Uterus (tissue), 4 donors: Measurements from ENCODE around the gene BLMH. TPM values are rescaled to one million over a fixed set of nuclear protein-coding genes. Genes with fewer than 3 reads are reported as not detected.

Experiments used
- DNase-seq, 2 donors: peaks; one replicate each; pipeline ENCODE4 v3.0.0-alpha.2; 2019 to 2020
- H3K27ac ChIP-seq, 2 donors: fragments of 200-600 bp; sonication (generic); 1 replicate in 1 of 2; 2 replicates in 1 of 2; pipeline ENCODE4 v1.5.1; 2016 to 2018
- H3K27me3 ChIP-seq, 2 donors: fragments of 200-600 bp; sonication (generic); one replicate each; pipeline ENCODE4 v1.5.1; 2018 to 2019; ENCODE audit warnings: control low read depth in 1 of 2
- H3K36me3 ChIP-seq, 2 donors: fragments of 200-600 bp; sonication (generic); one replicate each; pipeline ENCODE4 v1.5.1; 2019; ENCODE audit warnings: control low read depth in 1 of 2
- H3K4me1 ChIP-seq, 2 donors: fragments of 200-600 bp; sonication (generic); one replicate each; pipeline ENCODE4 v1.5.1; 2018 to 2019; ENCODE audit warnings: control low read depth in 1 of 2
- H3K4me3 ChIP-seq, 2 donors: fragments of 200-600 bp; sonication (generic); 1 replicate in 1 of 2; 2 replicates in 1 of 2; pipeline ENCODE4 v1.5.1; 2018 to 2019; ENCODE audit warnings: mild to moderate bottlenecking in 1 of 2
- H3K9me3 ChIP-seq, 2 donors: fragments of 200-600 bp; sonication (generic); one replicate each; pipeline ENCODE4 v1.5.1; 2019; ENCODE audit warnings: control low read depth in 1 of 2
- CTCF ChIP-seq, 4 experiments: fragments of 200-600 bp in 2 of 4; fragments of 450-650 bp in 2 of 4; sonication (generic) in 2 of 4; IDR thresholded peaks; one replicate each; pipeline ENCODE4 v1.5.1; 2016 to 2019; ENCODE audit warnings: antibody characterized with exemption in 4 of 4, mild to moderate bottlenecking in 2 of 4, moderate library complexity in 1 of 4
- POLR2A ChIP-seq, 2 donors: fragments of 450-650 bp; IDR thresholded peaks; one replicate each; pipeline ENCODE4 v1.6.1; 2016; ENCODE audit warnings: antibody characterized with exemption in 2 of 2, mild to moderate bottlenecking in 1 of 2, moderate library complexity in 1 of 2
- intact Hi-C: fragments of 100-400 bp; cut with DNase I; formaldehyde crosslinking; loops from one replicate; pipeline ENCODE4 v1.15.1; 2023; ENCODE audit warnings: low total_unique reads
- total RNA-seq, 4 donors: library from RNA; depleted of rRNA in 3 of 4; stranded (reverse); fragments of >200 nt in 3 of 4; gene quantifications; one replicate each; pipeline versions ENCODE4 v1.1.0 to v1.2.4, GENCODE V29; 2014 to 2023
- donor health status: DM: yes; HTN: yes; CAD: no.

Gene BLMH
- total RNA-seq, 4 donors from 2014 or later: 13.6 to 68.8 (median 33.3) TPM

DNA sequence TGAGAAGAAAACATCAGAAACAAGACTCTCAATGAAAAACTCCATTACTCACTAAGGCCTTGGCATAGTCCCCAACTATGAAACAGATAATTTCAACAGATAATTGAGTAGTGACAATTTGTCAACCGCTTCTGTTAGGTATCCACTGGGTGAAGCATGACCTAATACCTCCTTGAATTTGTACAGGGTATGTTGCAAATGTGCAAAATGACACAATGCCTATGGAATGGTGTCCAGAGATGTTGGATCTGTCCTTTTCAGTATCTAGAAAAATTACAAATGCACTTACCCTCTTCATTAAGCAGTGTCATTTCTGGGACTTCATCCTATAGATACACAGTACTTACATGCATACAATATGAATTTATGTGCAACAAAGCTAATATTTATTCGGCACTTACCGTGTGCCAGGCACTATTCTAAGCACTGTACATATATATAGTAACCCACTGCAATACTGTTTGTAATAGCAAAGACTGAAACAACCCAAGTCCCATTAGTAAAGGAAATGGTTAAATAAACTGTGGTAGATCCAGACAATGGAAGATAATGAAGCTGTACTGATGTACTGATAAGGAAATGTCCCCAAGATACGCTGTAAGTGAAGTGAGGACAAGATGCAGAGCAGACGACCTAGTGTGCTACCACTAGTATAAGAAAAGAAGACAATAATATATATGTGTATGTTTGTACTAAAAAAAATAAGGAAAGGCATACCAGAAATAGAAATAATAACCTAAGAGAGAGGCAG lies 34.8 kb downstream of the BLMH start:
- intact Hi-C loops: no loop called here
- TF ChIP-seq POLR2A (IDR thresholded peaks at IDR 0.05): no peak
- TF ChIP-seq CTCF (IDR thresholded peaks at IDR 0.05): no peak
- Histone ChIP-seq H3K4me1 (no peaks in the 10 kb centered on the region), H3K4me3 (no peak overlapping the region), H3K27ac (no peak overlapping the region), H3K9me3 (no peaks in the 10 kb centered on the region), H3K36me3 (no peaks in the 10 kb centered on the region), H3K27me3 (no peaks in the 10 kb centered on the region)
- DNase-seq: no peak

DNA sequence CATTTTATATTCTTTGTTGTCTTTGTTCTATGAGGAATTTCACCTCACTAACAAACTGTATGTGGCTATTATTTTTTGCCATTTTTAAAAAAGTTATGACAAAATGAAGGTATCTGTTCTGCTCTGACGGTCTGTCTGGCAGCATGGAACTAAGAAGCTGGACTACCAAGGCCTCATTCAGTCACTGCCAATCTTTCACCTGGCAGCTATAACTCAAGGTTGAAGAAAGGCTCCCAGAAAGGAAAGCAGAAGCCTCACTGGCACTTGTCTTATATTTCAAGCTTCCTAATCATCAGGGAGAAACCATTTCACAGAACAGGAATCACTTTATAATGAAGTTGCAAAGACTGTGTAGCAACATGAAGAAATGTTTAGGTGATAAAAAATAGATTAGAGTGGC lies 37.6 kb downstream of the BLMH start:
- no peaks in the 10 kb centered on the region for H3K4me1 ChIP-seq
- H3K9me3 ChIP-seq: no peaks in the 10 kb centered on the region
- H3K27ac ChIP-seq: no peak overlapping the region
- no peaks in the 10 kb centered on the region for H3K36me3 ChIP-seq
- no peak overlapping the region for H3K4me3 ChIP-seq
- H3K27me3 ChIP-seq: no peaks in the 10 kb centered on the region
- TF ChIP-seq CTCF (IDR thresholded peaks at IDR 0.05) (no peak), POLR2A (IDR thresholded peaks at IDR 0.05) (no peak)
- no peak for DNase-seq
- intact Hi-C loops: no loop called here

- no peaks in the 10 kb centered on the region for H3K9me3 ChIP-seq
- H3K36me3 ChIP-seq: no peaks in the 10 kb centered on the region
- TF ChIP-seq POLR2A (IDR thresholded peaks at IDR 0.05) (no peak), CTCF (IDR thresholded peaks at IDR 0.05) (no peak)
- H3K4me3 ChIP-seq: no peak overlapping the region
- H3K4me1 ChIP-seq: no peaks in the 10 kb centered on the region
- intact Hi-C loops: no loop called here
- H3K27me3 ChIP-seq: no peaks in the 10 kb centered on the region
- DNase-seq: no peak
- H3K27ac ChIP-seq: no peak overlapping the region
Measured at GRCh38 chr17:30253312-30253711, 38.4 kb downstream of the BLMH start.

- H3K36me3 ChIP-seq: no peaks in the 10 kb centered on the region
- no peak for DNase-seq
- no peaks in the 10 kb centered on the region for H3K4me1 ChIP-seq
- H3K4me3 ChIP-seq: no peak overlapping the region
- intact Hi-C loops: no loop called here
- H3K9me3 ChIP-seq: no peaks in the 10 kb centered on the region
- no peak overlapping the region for H3K27ac ChIP-seq
- no peaks in the 10 kb centered on the region for H3K27me3 ChIP-seq
- no peak for TF ChIP-seq POLR2A (IDR thresholded peaks at IDR 0.05)
- no peak for TF ChIP-seq CTCF (IDR thresholded peaks at IDR 0.05)
Measured at GRCh38 chr17:30251931-30252330, 39.8 kb downstream of the BLMH start.

DNA sequence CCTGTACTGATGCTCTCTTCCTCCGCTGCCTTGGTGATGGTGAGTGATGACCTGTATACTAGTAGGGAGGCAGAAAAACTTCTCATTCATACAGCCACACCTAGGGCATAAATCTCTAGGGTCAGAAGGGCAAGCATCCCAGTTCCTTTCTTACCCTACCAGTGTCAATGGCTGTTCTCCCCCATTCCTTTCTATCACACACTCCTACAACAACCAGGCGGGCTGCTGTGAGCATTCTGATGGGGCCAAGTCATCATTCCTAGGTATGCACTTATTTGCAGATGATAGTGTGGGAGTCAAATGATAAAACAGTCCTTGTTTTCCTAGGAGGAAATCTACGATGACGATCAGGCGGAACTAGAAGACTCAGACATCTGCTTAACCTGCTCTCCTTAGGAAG lies 42.3 kb downstream of the BLMH start:
- Histone ChIP-seq H3K27ac (no peak overlapping the region), H3K4me1 (no peaks in the 10 kb centered on the region), H3K9me3 (no peaks in the 10 kb centered on the region), H3K27me3 (no peaks in the 10 kb centered on the region), H3K36me3 (no peaks in the 10 kb centered on the region), H3K4me3 (no peak overlapping the region)
- no peak for DNase-seq
- intact Hi-C loops: no loop called here
- no peak for TF ChIP-seq CTCF (IDR thresholded peaks at IDR 0.05)
- no peak for TF ChIP-seq POLR2A (IDR thresholded peaks at IDR 0.05)
